ENCODE measurements around the gene ZYX.
"Not testable (repeated sequence)": the region's sequence is repeated elsewhere in the genome, so short reads cannot be mapped to it uniquely, and the experiment has no call there.

Gene ZYX

DNA sequence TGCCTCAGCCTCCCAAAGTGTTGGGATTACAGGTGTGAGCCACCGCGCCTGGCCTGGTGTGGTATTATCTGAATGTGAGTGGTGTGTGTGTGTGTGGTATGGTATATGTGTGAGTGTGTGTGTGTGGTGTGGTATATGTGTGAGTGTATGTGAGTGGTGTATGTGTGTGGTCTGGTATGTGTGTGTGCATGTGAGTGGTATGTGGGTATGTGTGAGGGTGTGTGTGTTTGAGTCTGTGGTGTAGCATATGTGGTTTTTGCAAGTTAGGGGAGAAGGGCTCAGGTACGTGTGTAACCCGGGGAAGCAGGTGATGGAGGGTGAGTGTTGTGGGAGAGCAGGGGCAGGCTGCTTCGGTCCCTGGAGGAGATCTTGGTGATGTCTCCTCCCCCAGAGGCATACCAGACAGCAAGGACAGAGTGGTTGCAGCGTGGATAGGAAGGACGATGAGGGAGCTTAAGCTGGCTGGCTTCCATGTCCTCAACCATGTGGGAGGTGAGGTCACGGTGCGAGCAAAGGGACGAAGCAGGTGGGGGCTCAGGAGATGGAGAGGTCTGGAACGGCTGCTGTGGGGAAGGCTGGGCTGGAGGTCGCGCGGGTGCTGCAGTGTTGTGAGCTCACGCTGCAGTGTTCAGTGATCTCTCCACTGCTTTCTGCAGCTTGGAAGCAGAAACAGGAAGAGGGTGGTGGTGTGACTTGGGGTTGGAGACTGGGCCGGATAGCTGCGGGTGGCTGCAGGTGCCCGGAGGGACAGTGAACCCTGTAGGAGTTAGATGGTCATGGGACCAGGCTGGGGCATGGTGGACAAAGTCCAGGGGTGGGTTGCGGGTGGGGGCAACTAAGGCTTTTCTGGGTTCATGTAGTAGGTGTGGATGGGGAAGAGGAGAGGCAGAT is 5.0 kb downstream of the ZYX start:
- DNase-seq (ENCODE audit: low read depth), result no peak

DNA sequence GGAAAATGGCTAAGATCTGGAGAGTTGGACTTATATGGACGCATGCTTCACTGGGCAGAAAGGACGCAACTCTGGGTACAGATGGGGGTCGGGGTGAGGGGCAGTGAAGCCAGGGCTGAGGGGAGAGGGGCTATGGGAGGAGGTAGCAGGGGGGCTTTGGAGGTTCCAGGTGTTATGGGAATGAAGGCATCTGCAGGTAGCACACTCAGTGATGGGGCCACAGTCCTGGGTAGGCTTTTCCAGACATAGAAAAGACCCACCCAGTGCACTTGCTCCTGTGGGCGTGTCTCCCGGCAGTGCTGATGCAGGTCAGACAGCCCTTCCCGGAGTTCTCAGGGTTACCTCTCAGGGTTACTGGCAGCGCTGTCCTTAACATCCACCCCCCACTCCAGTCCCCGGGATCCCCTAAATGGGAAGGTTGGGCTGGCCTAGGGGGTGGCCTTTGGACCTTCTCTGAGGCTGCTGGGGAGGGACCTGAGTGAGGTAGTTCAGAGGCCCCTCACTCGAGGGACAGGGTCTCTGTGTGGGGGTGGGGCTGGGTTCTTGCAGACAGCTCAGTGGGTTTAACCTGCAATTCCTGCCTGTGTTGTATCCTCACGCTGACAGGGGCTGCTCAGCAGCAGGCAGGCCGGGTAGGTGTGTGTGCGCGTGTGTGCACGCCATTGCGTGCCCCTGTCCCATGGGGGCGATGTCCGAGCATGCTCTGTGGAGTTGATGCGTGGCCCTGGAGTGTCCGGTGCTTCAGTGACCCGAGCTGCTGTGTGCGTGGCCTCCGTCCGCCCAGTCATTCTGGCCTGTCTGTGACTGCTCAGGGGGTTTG is 6.2 kb downstream of the ZYX start:
- DNase-seq (ENCODE audit: low read depth), result no peak

- DNase-seq (ENCODE audit: low read depth), result no peak
Measured at GRCh38 chr7:143388051-143388450, 6.9 kb downstream of the ZYX start.

- no peak for DNase-seq (ENCODE audit: low read depth)
Measured at GRCh38 chr7:143388491-143389101, 7.5 kb downstream of the ZYX start.

GRCh38 chr7:143389316-143390103 is 8.4 kb downstream of the ZYX start:
- DNase-seq (ENCODE audit: low read depth), result no peak

- DNase-seq (ENCODE audit: low read depth), result no peak
Measured at GRCh38 chr7:143390104-143390772, 9.1 kb downstream of the ZYX start.

DNA sequence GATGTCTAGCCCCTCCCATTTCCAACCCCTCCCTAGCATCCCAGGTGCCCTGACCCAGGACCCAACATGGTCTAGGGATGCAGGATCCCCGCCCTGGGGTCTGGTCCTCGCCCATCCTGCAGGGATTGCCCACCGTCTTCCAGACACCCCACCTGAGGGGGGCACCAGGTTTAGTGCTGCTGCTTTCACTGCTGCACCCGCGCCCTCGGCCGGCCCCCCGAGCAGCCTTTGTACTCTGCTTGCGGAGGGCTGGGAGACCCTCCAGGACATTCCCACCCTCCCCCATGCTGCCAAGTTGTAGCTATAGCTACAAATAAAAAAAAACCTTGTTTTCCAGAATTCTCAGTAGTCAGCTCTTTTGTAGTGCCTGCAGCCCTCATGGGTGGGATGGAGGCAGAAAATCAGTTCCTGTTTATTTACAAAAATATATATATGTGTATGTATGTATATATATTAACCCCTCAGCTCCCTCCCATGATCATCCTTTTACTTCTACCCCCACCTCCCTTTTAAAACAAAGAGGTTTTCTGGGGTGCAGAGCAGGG is 9.7 kb downstream of the ZYX start:
- no peak for DNase-seq (ENCODE audit: low read depth)

GRCh38 chr7:143391462-143392404 is 10.6 kb downstream of the ZYX start:
- DNase-seq (ENCODE audit: low read depth), result no peak

- DNase-seq (ENCODE audit: low read depth), result not testable (repeated sequence)
Measured at GRCh38 chr7:143392427-143392826, 11.3 kb downstream of the ZYX start.

DNA sequence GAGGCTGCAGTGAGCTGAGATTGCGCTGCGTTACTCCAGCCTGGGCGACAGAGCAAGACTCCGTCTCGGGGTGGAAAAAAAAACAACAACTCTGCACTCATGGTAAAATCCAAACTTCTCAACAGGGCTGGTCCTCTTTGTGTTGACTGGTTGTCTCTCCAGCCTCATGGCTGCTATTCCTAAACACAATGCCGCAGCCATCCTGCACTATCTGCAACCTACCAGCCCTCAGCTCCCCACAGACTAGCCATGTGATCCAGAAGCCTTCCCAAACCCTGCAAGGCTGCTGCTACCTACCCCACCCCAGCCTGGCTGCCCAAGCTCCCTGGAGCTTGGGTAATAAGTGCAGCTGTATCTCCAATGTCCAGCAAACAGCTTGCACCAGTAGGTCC is 11.7 kb downstream of the ZYX start:
- DNase-seq (ENCODE audit: low read depth), result no peak

GRCh38 chr7:143393267-143394041 is 12.3 kb downstream of the ZYX start:
- DNase-seq (ENCODE audit: low read depth), result no peak

DNA sequence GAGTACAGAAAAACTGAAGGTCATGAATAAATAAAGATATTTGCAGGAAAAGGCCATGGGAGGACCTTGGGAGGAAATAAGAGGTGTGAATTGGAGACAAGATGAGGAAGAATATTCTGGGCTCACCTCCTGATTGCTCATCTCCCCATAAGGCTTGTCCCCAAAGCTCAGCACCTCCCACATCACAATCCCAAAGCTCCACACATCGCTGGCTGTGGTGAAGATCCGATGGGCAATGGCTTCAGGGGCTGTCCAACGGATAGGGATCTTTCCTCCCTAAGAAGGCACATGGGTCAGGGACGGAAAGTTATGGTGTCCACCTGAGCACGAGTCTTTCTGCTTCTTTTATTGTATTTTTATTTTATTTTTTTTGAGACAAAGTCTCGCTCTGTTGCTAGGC is 12.9 kb downstream of the ZYX start:
- DNase-seq (ENCODE audit: low read depth), result no peak

DNA sequence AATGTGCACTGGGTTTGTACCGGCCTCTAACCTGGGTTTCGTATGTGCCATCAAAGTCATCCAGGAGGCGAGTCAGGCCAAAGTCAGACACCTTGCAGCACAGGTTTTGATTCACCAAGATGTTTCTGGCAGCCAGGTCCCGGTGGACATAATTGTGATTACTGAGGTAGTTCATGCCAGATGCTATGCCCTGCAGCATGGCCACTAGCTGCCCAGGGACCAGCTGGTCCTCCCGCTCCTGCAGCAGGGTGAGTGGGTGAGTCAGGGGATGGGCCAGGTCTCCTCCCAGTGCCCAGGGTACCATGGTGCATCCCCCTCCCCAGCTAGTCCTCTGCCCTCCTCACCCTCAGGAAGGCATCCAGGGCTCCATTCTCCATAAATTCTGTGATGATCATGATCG is 13.6 kb downstream of the ZYX start:
- DNase-seq (ENCODE audit: low read depth), result no peak

DNA sequence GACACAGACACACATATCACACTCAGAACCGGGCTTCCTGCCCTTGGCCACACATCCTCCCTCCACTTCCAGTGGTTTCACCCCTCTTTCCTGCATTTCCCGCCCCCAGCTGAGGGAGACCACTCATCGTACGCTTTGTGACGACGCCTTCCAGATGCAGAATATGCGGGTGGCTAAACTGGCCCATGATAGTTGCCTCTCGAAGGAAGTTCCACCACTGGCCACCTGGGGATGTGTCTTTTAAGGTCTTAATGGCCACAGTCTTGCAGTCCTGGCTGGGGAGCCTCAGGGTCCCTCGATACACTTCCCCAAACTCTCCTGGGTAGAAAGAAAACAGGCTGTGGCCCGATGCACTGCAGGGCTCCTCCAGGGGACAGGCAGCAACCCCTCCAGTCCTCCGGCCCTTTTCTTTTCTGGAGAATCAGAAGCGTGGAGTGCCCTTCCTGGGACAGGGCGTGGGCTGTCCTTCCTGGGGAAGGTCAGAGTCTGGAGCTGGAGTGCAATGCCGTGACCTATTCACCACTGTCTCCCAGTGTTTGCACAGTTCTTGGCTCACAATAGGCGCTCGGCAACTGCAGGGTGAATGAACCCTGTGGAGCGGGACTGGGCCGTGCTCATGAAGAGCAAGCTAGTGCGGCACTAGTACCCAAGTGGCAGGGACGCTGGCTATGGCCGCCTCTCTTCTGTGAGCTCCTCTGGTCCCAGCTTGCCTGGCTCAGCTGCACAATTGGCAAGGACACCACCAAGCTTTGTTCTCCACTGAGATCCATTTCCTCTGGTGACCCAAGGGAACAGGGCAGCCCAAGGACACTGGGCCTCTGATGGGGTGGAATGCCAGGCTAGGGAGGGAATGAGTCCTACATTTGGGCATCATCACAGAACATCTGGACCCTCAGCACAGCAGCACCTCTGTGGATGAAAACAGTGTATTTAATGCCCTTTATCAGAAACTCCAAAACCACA is 14.3 kb downstream of the ZYX start:
- no peak for DNase-seq (ENCODE audit: low read depth)

- DNase-seq (ENCODE audit: low read depth), result no peak
Measured at GRCh38 chr7:143396182-143396581, 15.0 kb downstream of the ZYX start.

DNA sequence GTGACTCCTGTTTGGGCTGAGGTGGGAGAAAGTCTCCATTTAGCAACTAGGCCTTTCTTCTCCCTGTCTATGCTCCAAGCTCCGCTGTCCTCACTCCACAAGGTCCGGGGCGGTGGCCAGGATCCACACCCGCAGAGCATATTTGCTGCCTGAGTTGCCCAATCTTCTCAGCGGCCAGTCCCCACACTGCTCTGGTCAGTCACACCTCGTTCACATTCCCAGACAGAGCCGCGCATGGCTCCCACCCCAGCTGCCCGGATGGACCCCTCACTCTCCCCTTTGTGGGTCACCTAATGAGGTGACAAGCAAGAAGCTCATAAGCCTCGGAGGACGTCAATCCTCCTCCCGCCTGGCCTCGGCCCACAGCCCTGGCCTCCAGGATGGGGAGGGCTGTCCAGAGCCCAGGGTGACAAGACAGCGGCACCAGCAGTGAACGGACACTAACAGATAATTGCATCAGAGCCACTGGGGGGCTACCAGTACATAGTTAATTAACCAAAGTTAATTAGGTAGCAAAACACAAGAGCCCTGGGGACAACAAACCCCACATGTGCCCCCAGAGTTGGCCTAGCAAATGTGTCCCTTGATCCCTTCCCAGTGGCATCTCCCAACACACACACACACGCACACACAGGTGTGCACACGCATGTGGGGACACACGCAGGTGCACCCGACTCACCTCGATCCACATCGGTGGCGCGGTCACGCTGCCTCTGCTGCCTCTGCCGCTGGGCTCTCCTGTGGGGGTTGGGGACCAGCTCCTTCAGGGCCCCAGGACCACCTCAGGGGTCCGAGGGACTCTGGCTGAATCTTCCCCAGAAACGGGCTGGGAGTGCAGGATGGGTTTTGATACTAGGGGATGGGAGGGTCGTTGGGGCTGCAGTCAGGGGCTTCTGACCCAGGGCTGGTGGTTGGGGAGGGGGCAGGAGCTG is 15.7 kb downstream of the ZYX start:
- no peak for DNase-seq (ENCODE audit: low read depth)

All from activated T-cell treated with anti-CD3 and anti-CD28 coated beads for 48 hours (primary cell).